GM15510 (cell line): ENCODE measurements around the gene MAP4K4.

Experiments
- POLR2A ChIP-seq: IDR thresholded peaks from 3 replicates; pipeline ENCODE4 v1.6.1; 2011; ENCODE audit warnings: borderline replicate concordance; ENCODE audit not compliant: insufficient read length; ENCODE audit errors: extremely low read depth

MAP4K4 gene

GRCh38 chr2:101793277-101793969 is 95.9 kb downstream of the MAP4K4 start:
- TF ChIP-seq POLR2A, result no peak

GRCh38 chr2:101794141-101794540 is 96.6 kb downstream of the MAP4K4 start:
- no peak for TF ChIP-seq POLR2A

GRCh38 chr2:101795033-101795432 is 97.5 kb downstream of the MAP4K4 start:
- no peak for TF ChIP-seq POLR2A

GRCh38 chr2:101796825-101797600 is 99.5 kb downstream of the MAP4K4 start:
- TF ChIP-seq POLR2A, result no peak

- TF ChIP-seq POLR2A, result no peak
Measured at GRCh38 chr2:101801496-101801895, 104.0 kb downstream of the MAP4K4 start.

- no peak for TF ChIP-seq POLR2A
Measured at GRCh38 chr2:101802329-101802728, 104.8 kb downstream of the MAP4K4 start.

GRCh38 chr2:101803128-101803527 is 105.6 kb downstream of the MAP4K4 start:
- TF ChIP-seq POLR2A, result no peak

GRCh38 chr2:101803945-101804696 is 106.6 kb downstream of the MAP4K4 start:
- TF ChIP-seq POLR2A, result no peak

GRCh38 chr2:101805152-101806088 is 107.9 kb downstream of the MAP4K4 start:
- TF ChIP-seq POLR2A, result no peak

GRCh38 chr2:101806123-101806522 is 108.6 kb downstream of the MAP4K4 start:
- TF ChIP-seq POLR2A, result no peak

GRCh38 chr2:101806701-101807100 is 109.2 kb downstream of the MAP4K4 start:
- TF ChIP-seq POLR2A, result no peak

- no peak for TF ChIP-seq POLR2A
Measured at GRCh38 chr2:101807242-101807641, 109.7 kb downstream of the MAP4K4 start.

GRCh38 chr2:101808006-101808562 is 110.6 kb downstream of the MAP4K4 start:
- no peak for TF ChIP-seq POLR2A

GRCh38 chr2:101809698-101810097 is 112.2 kb downstream of the MAP4K4 start:
- no peak for TF ChIP-seq POLR2A

GRCh38 chr2:101811226-101812015 is 113.9 kb downstream of the MAP4K4 start:
- TF ChIP-seq POLR2A, result no peak
